Measurements from ENCODE around the gene SUPT3H. TPM values are rescaled to one million over a fixed set of nuclear protein-coding genes. Genes with fewer than 3 reads are reported as not detected.
A peak's percentile ranks its signal among the peaks of the same experiment; 100 is the strongest.

SUPT3H gene
- total and polyA plus RNA-seq, 2 of the 13 experiments (the other 11 are each of a cell fraction or from before 2014, with no cell fraction given) = 11.9 to 36.1 TPM

DNA sequence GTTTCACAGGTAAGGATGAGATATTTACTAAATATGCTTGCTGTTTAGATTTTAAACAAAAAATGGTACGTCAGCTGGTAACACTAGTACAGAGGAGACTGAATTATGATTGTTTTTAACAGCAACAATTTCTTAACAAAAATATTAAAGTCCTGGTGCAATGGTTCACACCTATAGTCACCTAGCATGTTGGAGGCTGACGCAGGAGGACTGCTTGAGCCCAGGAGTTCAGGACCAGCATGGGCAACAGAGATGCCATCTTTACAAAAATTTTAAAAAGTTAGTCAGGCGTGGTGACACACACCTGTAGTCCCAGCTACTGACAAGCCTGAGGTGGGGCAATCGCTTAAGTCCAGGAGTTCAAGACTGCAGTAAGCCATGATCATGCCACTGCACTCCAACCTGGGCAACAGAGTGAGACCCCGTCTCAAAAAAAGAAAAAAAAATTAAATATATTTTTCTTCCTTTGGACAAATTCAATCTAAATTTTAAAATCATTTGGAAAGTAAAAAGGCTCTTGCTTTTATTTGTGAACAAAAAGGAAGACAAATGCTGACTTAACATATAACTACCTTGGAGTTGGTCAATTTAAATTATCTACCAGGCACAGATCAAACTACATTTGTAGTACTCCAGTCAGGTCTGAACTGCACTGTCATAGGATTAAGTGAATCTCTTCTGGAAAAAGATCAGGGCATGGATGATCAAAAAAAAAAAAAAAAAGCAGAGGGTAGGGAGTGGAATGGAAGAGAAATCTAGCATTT, 87.8 kb downstream of the SUPT3H start:
- intact Hi-C loops (cut with micrococcal nuclease; ENCODE audit: unreplicated experiment) = no loop called here
- 98% methylated on average over 5 of the region's 5 CpGs for whole genome bisulfite sequencing (ENCODE audit: low lambda C conversion rate)

More for the DNA sequence above, 87.8 kb downstream of the SUPT3H start:
- ChIA-PET CTCF (ENCODE audit: low intra/inter-chr PET ratio, low total read pairs) (no interaction called here), POLR2A (no interaction called here)
- DNase-seq (ENCODE audit: low spot score) (no peak), FAIRE-seq (no peak), ATAC-seq (no peak)
- in situ Hi-C loops (cut with HindIII; ENCODE audit: extremely low pct_ligation_motif_present, low pct_unique_long_range_greater_than_20kb) = no loop called here
- Histone ChIP-seq H3K27ac (ENCODE audit: extremely low read length, insufficient read depth, low read length) (no peak overlapping the region), H3K4me2 (ENCODE audit: low read depth, low read length) (no peak overlapping the region), H4K20me1 (ENCODE audit: insufficient read depth, low read length) (no peaks in the 10 kb centered on the region), H3K4me3 (replicated peaks in 1 of 3; ENCODE audit: insufficient read depth in 1 of 3, low read depth in 2 of 3, low read length in 3 of 3) (no peak overlapping the region), H3K9ac (ENCODE audit: insufficient read depth, low read depth, low read length) (no peak overlapping the region), H3K4me1 (ENCODE audit: insufficient read depth, low read length) (no peaks in the 10 kb centered on the region), H3K79me2 (ENCODE audit: insufficient read depth, low read length) (no peaks in the 10 kb centered on the region), H3K9me3 (ENCODE audit: low read length) (no peaks in the 10 kb centered on the region), H3K36me3 (replicated peaks in 1 of 2; ENCODE audit: control insufficient read depth in 1 of 2, insufficient read depth in 2 of 2, low read length in 2 of 2) (no peaks in the 10 kb centered on the region), H2AFZ (ENCODE audit: low read length) (no peak overlapping the region), H3K27me3 (ENCODE audit: control insufficient read depth in 1 of 2, insufficient read depth in 2 of 2, low read length in 2 of 2) (no peaks in the 10 kb centered on the region)
- BruUV-seq (replicated peaks) = no TSS peak
- TF ChIP-seq ESRRA (CRISPR knock-in tag; IDR thresholded peaks at IDR 0.05; ENCODE audit: low read depth) (no peak), ZNF570 (CRISPR knock-in tag; IDR thresholded peaks at IDR 0.05; ENCODE audit: borderline replicate concordance) (no peak), ZNF431 (CRISPR knock-in tag; IDR thresholded peaks at IDR 0.05; ENCODE audit: borderline replicate concordance, low read depth) (no peak), SP4 (CRISPR knock-in tag; IDR thresholded peaks at IDR 0.05) (no peak), MAFK (conservative IDR thresholded peaks at IDR 0.05 in 1 of 2, IDR thresholded peaks at IDR 0.05 in 1 of 2; ENCODE audit: low read length in 2 of 2) (peak; percentile 75 to 78), ZNF264 (CRISPR knock-in tag; IDR thresholded peaks at IDR 0.05) (no peak), MAFF (IDR thresholded peaks at IDR 0.05; ENCODE audit: low read depth, low read length) (peak; percentile 45)
- TF ChIP-seq, protein P1, sequence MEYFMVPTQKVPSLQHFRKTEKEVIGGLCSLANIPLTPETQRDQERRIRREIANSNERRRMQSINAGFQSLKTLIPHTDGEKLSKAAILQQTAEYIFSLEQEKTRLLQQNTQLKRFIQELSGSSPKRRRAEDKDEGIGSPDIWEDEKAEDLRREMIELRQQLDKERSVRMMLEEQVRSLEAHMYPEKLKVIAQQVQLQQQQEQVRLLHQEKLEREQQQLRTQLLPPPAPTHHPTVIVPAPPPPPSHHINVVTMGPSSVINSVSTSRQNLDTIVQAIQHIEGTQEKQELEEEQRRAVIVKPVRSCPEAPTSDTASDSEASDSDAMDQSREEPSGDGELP (IDR thresholded peaks at IDR 0.05; ENCODE audit: borderline replicate concordance, low read depth) = no peak
- TF ChIP-seq, protein P2, sequence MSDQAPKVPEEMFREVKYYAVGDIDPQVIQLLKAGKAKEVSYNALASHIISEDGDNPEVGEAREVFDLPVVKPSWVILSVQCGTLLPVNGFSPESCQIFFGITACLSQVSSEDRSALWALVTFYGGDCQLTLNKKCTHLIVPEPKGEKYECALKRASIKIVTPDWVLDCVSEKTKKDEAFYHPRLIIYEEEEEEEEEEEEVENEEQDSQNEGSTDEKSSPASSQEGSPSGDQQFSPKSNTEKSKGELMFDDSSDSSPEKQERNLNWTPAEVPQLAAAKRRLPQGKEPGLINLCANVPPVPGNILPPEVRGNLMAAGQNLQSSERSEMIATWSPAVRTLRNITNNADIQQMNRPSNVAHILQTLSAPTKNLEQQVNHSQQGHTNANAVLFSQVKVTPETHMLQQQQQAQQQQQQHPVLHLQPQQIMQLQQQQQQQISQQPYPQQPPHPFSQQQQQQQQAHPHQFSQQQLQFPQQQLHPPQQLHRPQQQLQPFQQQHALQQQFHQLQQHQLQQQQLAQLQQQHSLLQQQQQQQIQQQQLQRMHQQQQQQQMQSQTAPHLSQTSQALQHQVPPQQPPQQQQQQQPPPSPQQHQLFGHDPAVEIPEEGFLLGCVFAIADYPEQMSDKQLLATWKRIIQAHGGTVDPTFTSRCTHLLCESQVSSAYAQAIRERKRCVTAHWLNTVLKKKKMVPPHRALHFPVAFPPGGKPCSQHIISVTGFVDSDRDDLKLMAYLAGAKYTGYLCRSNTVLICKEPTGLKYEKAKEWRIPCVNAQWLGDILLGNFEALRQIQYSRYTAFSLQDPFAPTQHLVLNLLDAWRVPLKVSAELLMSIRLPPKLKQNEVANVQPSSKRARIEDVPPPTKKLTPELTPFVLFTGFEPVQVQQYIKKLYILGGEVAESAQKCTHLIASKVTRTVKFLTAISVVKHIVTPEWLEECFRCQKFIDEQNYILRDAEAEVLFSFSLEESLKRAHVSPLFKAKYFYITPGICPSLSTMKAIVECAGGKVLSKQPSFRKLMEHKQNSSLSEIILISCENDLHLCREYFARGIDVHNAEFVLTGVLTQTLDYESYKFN (CRISPR knock-in tag; conservative IDR thresholded peaks at IDR 0.05) = no peak
- TF ChIP-seq, protein P3, sequence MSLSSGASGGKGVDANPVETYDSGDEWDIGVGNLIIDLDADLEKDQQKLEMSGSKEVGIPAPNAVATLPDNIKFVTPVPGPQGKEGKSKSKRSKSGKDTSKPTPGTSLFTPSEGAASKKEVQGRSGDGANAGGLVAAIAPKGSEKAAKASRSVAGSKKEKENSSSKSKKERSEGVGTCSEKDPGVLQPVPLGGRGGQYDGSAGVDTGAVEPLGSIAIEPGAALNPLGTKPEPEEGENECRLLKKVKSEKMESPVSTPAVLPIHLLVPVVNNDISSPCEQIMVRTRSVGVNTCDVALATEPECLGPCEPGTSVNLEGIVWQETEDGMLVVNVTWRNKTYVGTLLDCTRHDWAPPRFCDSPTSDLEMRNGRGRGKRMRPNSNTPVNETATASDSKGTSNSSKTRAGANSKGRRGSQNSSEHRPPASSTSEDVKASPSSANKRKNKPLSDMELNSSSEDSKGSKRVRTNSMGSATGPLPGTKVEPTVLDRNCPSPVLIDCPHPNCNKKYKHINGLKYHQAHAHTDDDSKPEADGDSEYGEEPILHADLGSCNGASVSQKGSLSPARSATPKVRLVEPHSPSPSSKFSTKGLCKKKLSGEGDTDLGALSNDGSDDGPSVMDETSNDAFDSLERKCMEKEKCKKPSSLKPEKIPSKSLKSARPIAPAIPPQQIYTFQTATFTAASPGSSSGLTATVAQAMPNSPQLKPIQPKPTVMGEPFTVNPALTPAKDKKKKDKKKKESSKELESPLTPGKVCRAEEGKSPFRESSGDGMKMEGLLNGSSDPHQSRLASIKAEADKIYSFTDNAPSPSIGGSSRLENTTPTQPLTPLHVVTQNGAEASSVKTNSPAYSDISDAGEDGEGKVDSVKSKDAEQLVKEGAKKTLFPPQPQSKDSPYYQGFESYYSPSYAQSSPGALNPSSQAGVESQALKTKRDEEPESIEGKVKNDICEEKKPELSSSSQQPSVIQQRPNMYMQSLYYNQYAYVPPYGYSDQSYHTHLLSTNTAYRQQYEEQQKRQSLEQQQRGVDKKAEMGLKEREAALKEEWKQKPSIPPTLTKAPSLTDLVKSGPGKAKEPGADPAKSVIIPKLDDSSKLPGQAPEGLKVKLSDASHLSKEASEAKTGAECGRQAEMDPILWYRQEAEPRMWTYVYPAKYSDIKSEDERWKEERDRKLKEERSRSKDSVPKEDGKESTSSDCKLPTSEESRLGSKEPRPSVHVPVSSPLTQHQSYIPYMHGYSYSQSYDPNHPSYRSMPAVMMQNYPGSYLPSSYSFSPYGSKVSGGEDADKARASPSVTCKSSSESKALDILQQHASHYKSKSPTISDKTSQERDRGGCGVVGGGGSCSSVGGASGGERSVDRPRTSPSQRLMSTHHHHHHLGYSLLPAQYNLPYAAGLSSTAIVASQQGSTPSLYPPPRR (CRISPR knock-in tag; IDR thresholded peaks at IDR 0.05; ENCODE audit: borderline replicate concordance) = no peak
- TF ChIP-seq, protein P4, sequence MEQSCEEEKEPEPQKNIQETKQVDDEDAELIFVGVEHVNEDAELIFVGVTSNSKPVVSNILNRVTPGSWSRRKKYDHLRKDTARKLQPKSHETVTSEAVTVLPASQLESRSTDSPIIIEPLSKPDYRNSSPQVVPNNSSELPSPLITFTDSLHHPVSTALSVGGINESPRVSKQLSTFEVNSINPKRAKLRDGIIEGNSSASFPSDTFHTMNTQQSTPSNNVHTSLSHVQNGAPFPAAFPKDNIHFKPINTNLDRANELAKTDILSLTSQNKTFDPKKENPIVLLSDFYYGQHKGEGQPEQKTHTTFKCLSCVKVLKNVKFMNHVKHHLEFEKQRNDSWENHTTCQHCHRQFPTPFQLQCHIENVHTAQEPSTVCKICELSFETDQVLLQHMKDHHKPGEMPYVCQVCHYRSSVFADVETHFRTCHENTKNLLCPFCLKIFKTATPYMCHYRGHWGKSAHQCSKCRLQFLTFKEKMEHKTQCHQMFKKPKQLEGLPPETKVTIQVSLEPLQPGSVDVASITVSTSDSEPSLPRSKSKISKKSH (CRISPR knock-in tag; IDR thresholded peaks at IDR 0.05; ENCODE audit: borderline replicate concordance) = no peak

Measured in HepG2 (cell line).